ENCODE data around the gene MINDY4.

Gene MINDY4

GRCh38 chr7:30850426-30850825, 79.2 kb downstream of the MINDY4 start:
- H3K4me3 ChIP-seq (ENCODE audit: low read depth, low read length), result no peak overlapping the region
- DNase-seq (ENCODE audit: low read depth), result no peak
- TF ChIP-seq CTCF (IDR thresholded peaks at IDR 0.05; ENCODE audit: insufficient read depth, low read depth, low read length, missing control alignments), result no peak

- no peak for DNase-seq (ENCODE audit: low read depth)
- TF ChIP-seq CTCF (IDR thresholded peaks at IDR 0.05; ENCODE audit: insufficient read depth, low read depth, low read length, missing control alignments), result no peak
- no peak overlapping the region for H3K4me3 ChIP-seq (ENCODE audit: low read depth, low read length)
These were observed 80.6 kb downstream of the MINDY4 start for GRCh38 chr7:30851651-30852307.

GRCh38 chr7:30852308-30852684, 81.1 kb downstream of the MINDY4 start:
- TF ChIP-seq CTCF (IDR thresholded peaks at IDR 0.05; ENCODE audit: insufficient read depth, low read depth, low read length, missing control alignments), result no peak
- DNase-seq (ENCODE audit: low read depth), result no peak
- no peak overlapping the region for H3K4me3 ChIP-seq (ENCODE audit: low read depth, low read length)

- DNase-seq (ENCODE audit: low read depth), result no peak
- TF ChIP-seq CTCF (IDR thresholded peaks at IDR 0.05; ENCODE audit: insufficient read depth, low read depth, low read length, missing control alignments), result no peak
- no peak overlapping the region for H3K4me3 ChIP-seq (ENCODE audit: low read depth, low read length)
These were observed 81.6 kb downstream of the MINDY4 start for GRCh38 chr7:30852744-30853288.

- DNase-seq (ENCODE audit: low read depth), result no peak
- no peak overlapping the region for H3K4me3 ChIP-seq (ENCODE audit: low read depth, low read length)
- no peak for TF ChIP-seq CTCF (IDR thresholded peaks at IDR 0.05; ENCODE audit: insufficient read depth, low read depth, low read length, missing control alignments)
These were observed 82.4 kb downstream of the MINDY4 start for GRCh38 chr7:30853576-30853975.

GRCh38 chr7:30855936-30856335, 84.7 kb downstream of the MINDY4 start:
- H3K4me3 ChIP-seq (ENCODE audit: low read depth, low read length), result no peak overlapping the region
- DNase-seq (ENCODE audit: low read depth), result no peak
- no peak for TF ChIP-seq CTCF (IDR thresholded peaks at IDR 0.05; ENCODE audit: insufficient read depth, low read depth, low read length, missing control alignments)

GRCh38 chr7:30858576-30858975, 87.4 kb downstream of the MINDY4 start:
- no peak overlapping the region for H3K4me3 ChIP-seq (ENCODE audit: low read depth, low read length)
- no peak for DNase-seq (ENCODE audit: low read depth)
- no peak for TF ChIP-seq CTCF (IDR thresholded peaks at IDR 0.05; ENCODE audit: insufficient read depth, low read depth, low read length, missing control alignments)

Measured in GM12865 (cell line).